HFF-Myc (cell line): ENCODE data around the gene TBCEL.
"Not testable (repeated sequence)": the region's sequence is repeated elsewhere in the genome, so short reads cannot be mapped to it uniquely, and the experiment has no call there.

Experiments
- DNase-seq: peaks from one replicate; pipeline ENCODE4 v3.0.0-alpha.2; 2011; ENCODE audit warnings: low read depth; ENCODE audit errors: extremely low read depth
- H3K4me3 ChIP-seq: replicated peaks from 2 replicates; pipeline ENCODE4 v1.5.1; 2011; ENCODE audit warnings: low read depth, mild to moderate bottlenecking, control low read depth, low read length
- TF ChIP-seq, protein P1 (sequence below): IDR thresholded peaks from 2 replicates; pipeline ENCODE4 v1.5.1; 2012; ENCODE audit warnings: mild to moderate bottlenecking, low read depth, low read length, control low read depth; ENCODE audit errors: missing control alignments

The TBCEL gene

DNA sequence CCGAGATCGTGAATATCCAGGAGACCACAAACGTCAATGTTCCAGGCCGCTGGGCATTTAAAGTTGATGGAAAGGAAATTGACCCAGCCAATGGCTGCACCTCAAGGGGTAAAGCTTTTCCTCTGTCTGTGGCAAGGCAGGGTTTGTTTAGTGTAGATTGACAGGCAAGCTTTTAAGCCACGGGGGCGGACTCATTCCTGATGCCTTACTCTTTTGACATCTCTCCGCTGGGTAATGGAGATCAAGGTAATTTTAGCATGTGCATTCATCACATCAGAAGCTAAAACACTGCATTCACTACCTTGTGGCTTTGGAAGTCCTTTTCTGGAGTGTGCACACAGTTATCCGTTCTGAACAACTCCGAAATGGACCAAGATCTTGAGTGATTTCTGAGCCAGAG lies 89.7 kb downstream of the TBCEL start:
- DNase-seq: no peak
- TF ChIP-seq, protein P1, sequence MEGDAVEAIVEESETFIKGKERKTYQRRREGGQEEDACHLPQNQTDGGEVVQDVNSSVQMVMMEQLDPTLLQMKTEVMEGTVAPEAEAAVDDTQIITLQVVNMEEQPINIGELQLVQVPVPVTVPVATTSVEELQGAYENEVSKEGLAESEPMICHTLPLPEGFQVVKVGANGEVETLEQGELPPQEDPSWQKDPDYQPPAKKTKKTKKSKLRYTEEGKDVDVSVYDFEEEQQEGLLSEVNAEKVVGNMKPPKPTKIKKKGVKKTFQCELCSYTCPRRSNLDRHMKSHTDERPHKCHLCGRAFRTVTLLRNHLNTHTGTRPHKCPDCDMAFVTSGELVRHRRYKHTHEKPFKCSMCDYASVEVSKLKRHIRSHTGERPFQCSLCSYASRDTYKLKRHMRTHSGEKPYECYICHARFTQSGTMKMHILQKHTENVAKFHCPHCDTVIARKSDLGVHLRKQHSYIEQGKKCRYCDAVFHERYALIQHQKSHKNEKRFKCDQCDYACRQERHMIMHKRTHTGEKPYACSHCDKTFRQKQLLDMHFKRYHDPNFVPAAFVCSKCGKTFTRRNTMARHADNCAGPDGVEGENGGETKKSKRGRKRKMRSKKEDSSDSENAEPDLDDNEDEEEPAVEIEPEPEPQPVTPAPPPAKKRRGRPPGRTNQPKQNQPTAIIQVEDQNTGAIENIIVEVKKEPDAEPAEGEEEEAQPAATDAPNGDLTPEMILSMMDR: no peak

DNA sequence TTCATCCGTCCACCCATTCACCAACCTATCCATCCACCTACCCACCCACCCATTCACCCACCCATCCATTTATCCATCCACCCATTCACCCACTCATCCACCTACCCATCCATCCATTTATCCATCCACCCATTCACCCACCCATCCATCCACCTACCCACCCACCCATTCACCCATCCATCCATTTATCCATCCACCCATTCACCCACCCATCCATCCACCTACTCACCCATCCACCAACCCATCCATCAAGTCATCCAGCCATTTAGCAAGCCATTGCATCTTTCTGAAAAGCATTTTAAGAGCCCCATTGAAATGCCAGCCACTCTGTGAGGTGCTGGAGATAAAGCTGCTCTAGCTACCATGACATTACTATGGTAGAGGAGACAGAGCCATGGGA lies 91.1 kb downstream of the TBCEL start:
- DNase-seq, H3K4me3 ChIP-seq: not testable (repeated sequence)

More for the DNA sequence above, 89.7 kb downstream of the TBCEL start:
- H3K4me3 ChIP-seq: no peak overlapping the region

DNA sequence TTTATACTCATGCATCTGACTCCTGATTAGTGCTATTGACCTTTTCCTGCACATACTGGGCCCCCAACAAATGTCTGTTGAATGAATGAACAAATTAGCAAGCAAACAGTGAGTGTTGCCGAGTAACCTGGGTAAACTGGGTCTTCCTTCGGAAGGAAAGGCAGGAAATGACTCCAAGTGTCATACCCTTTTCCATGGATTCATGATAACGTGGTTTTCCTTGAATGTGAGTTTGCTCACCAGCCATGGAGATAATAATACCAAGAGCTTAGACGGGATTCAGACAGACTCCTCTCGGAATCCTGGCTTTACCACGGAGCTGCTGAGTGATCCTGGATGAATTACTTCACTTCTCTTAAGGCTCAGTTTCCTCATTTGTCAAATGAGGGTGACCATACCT lies 93.9 kb downstream of the TBCEL start:
- DNase-seq: no peak
- no peak overlapping the region for H3K4me3 ChIP-seq
- TF ChIP-seq, protein P1: no peak

DNA sequence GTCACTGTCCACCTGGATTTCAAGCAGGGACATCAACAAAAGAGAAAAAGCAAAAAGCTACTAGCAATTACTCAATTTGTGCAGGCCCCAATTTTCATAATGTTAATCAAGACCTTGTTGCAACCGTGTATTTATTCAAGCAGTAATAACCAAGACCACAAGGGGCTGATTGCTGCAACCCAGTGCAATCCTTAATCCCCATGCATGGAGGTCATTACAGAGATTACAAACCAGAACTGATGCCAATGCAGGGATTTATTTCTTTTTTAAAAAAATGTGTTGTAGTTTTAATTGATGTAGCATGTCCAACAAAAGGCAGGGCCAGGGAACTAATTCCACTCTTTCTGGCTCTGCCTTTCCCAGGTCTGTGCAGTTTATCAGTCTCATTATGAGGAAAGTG lies 95.5 kb downstream of the TBCEL start:
- no peak overlapping the region for H3K4me3 ChIP-seq
- TF ChIP-seq, protein P1: no peak
- no peak for DNase-seq

DNA sequence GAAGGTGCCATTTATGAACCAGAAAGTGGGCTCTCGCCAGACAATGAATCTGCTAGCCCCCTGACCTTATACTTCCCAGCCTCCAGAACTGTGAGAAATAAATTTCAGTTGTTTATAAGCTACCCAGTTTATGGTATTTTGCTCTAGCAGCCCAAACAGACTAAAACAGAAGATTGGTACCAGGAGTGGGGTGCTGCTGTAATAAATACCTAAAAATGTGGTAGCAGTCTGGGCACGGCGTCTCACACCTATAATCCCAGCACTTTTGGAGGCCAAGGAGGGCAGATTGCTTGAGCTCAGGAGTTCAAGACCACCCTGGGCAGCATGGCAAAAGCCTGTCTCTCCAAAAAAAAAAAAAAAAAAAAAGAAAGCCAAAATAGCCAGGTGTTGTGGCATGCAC lies 98.4 kb downstream of the TBCEL start:
- no peak overlapping the region for H3K4me3 ChIP-seq
- TF ChIP-seq, protein P1: no peak
- no peak for DNase-seq

DNA sequence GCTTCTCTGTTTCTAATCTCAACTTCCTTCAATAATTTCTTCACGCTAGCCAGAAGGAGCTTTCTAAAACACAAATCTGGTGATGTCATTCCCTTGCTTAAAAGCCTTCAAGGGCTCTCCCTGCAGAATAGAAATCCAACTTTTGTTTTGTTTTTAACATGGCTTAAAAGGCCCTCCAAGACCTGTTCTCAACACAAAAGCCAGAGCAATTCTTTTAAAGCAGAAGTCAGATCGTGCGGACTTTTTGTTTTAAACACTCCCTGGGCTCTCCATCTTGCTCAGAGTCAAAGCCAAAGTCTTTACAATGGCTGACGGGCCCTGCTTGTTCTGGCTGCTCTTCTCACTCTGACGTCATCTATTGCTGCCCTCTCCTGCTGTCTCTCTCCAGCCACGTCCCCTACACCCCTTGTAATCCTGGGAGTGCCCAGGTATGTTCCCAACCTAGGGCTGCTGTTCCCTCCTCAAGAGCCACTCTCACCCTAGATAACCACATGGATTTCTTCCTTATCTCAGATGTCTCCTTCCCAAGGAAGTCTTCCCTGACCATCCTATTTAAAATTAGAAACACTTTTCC lies 99.7 kb downstream of the TBCEL start:
- TF ChIP-seq, protein P1: no peak
- no peak overlapping the region for H3K4me3 ChIP-seq
- no peak for DNase-seq

DNA sequence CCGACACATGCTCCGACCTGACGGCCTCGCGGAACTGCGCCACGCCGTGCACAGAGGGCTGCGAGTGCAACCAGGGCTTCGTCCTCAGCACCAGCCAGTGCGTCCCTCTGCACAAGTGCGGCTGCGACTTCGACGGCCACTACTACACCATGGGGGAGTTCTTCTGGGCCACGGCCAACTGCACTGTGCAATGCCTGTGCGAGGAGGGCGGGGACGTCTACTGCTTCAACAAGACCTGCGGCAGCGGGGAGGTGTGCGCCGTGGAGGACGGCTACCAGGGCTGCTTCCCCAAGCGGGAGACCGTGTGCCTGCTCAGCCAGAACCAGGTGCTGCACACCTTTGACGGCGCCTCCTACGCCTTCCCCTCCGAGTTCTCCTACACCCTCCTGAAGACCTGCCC lies 103.9 kb downstream of the TBCEL start:
- no peak for DNase-seq

More for the DNA sequence above, 103.9 kb downstream of the TBCEL start:
- TF ChIP-seq, protein P1: no peak
- no peak overlapping the region for H3K4me3 ChIP-seq
